Retinal pigment epithelial cell (primary cell): ENCODE data around the gene PLCL2.

Experiments
- DNase-seq: peaks from one replicate; pipeline ENCODE4 v3.0.0-alpha.2; 2010; ENCODE audit warnings: low read depth
- H3K4me3 ChIP-seq: 2 replicates; pipeline ENCODE4 v1.5.1; 2011; ENCODE audit warnings: mild to moderate bottlenecking, low read length, control low read depth, moderate library complexity
- TF ChIP-seq, protein P1 (sequence below): conservative IDR thresholded peaks from 2 replicates; pipeline ENCODE4 v1.5.1; 2011; ENCODE audit warnings: low read depth, low read length, control low read depth, inconsistent platforms

The PLCL2 gene

GRCh38 chr3:17025594-17026139, 140.9 kb downstream of the PLCL2 start:
- TF ChIP-seq, protein P1, sequence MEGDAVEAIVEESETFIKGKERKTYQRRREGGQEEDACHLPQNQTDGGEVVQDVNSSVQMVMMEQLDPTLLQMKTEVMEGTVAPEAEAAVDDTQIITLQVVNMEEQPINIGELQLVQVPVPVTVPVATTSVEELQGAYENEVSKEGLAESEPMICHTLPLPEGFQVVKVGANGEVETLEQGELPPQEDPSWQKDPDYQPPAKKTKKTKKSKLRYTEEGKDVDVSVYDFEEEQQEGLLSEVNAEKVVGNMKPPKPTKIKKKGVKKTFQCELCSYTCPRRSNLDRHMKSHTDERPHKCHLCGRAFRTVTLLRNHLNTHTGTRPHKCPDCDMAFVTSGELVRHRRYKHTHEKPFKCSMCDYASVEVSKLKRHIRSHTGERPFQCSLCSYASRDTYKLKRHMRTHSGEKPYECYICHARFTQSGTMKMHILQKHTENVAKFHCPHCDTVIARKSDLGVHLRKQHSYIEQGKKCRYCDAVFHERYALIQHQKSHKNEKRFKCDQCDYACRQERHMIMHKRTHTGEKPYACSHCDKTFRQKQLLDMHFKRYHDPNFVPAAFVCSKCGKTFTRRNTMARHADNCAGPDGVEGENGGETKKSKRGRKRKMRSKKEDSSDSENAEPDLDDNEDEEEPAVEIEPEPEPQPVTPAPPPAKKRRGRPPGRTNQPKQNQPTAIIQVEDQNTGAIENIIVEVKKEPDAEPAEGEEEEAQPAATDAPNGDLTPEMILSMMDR = no peak
- H3K4me3 ChIP-seq = no peak overlapping the region
- DNase-seq = no peak

DNA sequence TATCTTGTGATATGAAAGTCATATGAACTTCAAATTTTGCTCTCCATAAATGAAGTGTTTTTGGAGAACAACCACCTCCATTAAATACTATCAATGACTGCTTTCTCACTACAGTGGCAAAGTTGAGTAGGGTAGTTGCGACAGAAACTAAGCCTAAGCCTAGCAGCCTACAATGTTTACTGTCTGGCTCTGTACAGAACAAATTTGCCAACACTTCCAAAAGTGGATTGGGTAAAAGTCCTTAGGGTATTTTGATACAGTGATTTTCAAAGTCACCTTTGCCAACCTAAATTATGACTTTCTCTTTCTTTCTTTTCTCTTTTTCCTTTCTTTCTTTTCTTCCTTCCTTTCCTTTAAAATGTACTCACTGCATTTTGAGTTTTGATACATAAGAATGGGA, 142.6 kb downstream of the PLCL2 start:
- no peak overlapping the region for H3K4me3 ChIP-seq
- DNase-seq = no peak
- TF ChIP-seq, protein P1 = no peak

DNA sequence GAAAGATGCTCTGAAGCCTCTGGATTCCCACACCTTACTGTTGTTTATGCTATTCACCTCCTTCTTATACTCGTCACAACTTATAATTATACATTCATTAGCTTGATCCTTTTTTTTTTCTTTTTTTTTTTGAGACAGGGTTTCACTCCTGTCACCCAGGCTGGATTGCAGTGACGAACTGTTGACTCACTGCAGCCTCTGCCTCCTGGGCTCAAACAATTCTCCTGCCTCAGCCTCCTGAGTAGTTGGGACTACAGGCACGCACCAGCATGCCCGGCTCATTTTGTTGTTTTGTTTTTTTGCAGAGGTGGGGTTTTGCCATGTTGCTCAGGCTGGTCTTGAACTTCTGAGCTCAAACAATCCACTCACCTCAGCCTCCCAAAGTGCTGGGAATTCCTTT, 143.6 kb downstream of the PLCL2 start:
- no peak for DNase-seq
- TF ChIP-seq, protein P1 = no peak
- no peak overlapping the region for H3K4me3 ChIP-seq

DNA sequence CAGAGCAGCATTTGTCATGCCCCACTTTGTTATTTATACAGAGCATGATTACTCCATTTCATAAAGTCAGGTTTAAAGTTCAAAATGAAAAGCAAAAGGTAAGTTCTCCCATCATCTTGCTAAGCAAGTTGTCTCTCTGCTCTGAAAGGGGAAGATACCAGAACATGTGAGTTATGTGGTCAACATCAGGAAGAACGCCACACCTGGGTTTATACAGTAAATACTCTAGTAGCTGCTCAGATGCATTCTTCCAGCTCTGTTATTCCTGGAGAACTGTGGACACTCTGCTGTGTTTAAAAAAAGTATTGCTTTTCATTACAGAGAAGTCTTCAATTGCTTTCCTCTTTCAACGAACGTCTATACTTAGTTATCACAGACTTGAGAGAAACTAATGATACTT, 145.7 kb downstream of the PLCL2 start:
- TF ChIP-seq, protein P1 = no peak
- DNase-seq = no peak
- H3K4me3 ChIP-seq = no peak overlapping the region

- H3K4me3 ChIP-seq = no peak overlapping the region
- no peak for DNase-seq
Observed at GRCh38 chr3:17030956-17031652, 146.3 kb downstream of the PLCL2 start.

GRCh38 chr3:17032407-17033034, 147.8 kb downstream of the PLCL2 start:
- no peak for DNase-seq
- TF ChIP-seq, protein P1 = peak; percentile 83
- no peak overlapping the region for H3K4me3 ChIP-seq

More at GRCh38 chr3:17030956-17031652, 146.3 kb downstream of the PLCL2 start:
- TF ChIP-seq, protein P1 = no peak

- H3K4me3 ChIP-seq = no peak overlapping the region
- DNase-seq = no peak
- TF ChIP-seq, protein P1 = no peak
Observed at GRCh38 chr3:17033516-17034168, 148.9 kb downstream of the PLCL2 start.
